ENCODE results near the gene DPYD.

Gene DPYD

GRCh38 chr1:97071173-97071572, 849.7 kb downstream of the DPYD start:
- no peak for DNase-seq

DNA sequence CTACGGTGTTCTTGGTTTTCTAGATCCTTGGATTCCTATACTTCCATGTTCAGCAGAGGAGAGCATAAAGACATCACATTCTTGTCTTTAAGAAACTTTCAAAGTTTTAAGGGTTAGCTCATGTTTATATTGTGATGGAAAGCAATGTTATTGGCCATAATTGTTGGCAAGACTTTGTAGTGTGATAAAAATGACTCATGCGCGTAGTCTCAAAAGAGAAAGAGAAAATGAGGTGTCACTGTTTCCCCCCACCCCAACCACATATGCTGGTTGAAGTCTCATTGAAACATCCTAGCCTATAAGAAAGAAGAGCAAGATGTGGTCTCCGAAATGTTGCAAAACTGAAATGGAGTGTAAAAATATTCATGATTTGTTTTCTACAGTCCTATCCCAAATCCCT, 850.5 kb downstream of the DPYD start:
- DNase-seq = no peak

- no peak for DNase-seq
Observed at GRCh38 chr1:97069312-97069711, 851.5 kb downstream of the DPYD start.

DNA sequence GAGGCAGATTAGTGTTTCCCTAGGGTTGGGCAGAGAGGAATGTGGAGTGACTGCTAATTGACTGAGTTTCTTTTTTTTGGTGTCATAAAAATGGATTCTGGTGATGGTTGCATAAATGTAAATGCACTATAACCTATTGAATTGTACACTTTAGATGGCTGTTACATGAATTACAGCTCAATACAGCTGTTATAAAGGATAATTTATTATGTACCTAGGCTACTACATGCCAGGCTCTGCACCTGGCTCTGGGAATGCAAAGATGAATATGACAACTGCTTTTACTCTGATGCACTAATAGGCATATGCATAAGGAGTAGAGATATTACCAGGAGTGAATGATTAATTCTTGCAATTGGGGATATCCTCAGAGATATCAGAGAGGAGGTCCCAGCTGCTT, 854.0 kb downstream of the DPYD start:
- DNase-seq = no peak

DNA sequence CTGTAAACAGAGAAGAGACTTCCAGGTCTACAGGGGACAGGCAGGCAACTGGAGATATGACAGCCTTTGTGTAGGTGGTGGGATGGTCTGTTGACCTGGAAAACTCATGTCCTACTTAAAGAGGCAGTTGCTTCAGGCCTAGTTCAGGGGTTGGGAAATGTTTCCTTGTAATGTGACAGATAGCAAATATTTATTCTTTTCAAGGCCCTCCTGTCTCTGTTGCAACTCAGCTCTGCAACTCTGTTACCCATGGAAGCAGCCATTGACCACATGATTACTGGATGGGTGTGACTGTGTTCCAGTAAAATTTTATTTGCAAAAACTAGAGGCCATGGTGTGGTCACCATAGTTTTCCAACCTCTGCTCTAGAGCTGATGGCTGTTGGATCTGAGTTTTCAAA, 857.3 kb downstream of the DPYD start:
- DNase-seq = no peak

DNA sequence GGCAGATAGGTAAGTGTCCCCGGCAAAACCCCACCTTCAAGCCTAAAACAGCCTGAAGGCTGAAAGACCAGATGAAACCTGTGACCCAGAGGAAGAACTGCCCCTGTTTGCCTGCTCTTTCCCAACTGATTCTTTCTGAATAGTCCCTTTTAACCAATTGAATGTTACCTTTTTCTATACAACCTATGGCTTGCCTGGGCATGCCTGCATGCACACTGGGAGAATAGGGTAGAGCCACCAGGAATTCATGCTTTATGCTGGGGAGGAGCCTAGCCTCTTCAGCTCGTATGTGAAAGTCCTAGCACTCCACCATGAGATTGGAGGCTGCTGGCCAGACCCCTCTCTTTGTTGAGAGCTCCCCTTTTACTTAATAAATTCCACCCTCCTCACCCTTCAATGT, 859.2 kb downstream of the DPYD start:
- DNase-seq = no peak

DNA sequence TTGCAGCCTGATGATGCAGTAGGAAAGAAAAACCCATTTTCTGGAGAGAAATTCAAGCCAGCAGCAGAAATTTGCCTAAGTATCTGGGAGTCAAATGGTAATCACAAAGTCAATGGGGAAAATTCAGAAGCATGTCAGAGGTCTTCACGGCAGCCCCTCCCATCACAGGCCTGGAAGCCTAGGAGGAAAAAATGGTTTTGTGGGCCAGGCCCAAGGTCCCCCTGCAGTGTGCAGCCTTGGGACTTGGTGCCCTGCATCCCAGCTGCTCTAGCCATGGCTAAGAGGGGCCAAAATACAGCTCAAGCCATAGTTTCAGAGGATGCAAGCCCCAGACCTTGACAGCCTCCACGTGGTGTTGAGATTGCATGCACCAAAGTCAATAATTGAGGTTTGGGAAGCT, 864.4 kb downstream of the DPYD start:
- DNase-seq = no peak

GRCh38 chr1:97053268-97053667, 867.6 kb downstream of the DPYD start:
- no peak for DNase-seq

- DNase-seq = no peak
Observed at GRCh38 chr1:97051823-97052222, 869.0 kb downstream of the DPYD start.

DNA sequence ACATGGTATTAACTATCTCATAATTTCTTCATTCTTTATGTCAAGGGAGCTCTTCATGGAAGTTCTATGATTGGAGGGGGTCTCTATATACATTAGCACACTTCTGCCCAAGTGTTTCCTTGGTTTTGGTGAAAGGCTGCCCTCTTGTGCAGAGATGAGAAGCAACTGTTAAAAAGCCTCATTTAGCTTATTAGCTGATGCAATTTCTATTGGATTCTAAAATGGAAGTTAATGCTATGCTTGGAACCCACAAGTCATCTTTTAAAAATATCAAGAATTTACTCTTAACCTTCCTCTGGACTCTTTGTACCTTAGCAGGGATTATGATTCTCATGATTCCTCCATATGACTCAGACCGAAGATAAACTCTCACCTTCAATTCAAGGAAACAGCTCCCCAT, 870.3 kb downstream of the DPYD start:
- DNase-seq = no peak

- no peak for DNase-seq
Observed at GRCh38 chr1:97047421-97047793, 873.4 kb downstream of the DPYD start.

DNA sequence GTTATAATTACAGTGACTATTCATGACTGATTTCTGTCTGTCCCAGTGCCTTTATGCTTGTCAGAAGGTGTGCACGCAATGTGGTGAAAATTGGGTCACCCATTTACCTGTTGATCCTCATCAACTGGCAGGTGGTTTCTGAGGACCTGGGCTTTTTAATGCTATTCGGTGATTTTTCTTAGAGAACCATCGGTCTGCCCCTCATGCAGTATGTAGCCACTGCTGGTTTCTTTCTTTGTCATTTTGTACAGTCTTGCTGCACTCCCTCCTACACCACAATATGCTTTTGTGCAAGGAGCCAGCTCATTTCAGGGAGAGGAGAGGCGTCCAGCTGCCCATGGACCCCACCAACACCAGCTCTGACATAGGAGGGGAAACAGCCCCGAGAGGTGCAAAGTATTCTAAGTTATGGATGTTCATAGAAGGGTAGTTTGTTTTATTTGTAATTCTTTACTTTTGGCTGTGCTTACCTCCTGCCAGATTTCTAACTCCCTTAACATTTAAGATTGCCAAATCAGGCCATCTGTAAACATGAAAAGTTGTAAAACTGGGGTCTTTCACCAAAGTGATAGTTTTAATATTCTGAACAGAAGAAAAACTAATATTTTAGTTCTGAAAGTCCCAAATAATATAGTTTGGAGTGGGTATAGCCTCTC, 873.9 kb downstream of the DPYD start:
- DNase-seq = no peak

DNA sequence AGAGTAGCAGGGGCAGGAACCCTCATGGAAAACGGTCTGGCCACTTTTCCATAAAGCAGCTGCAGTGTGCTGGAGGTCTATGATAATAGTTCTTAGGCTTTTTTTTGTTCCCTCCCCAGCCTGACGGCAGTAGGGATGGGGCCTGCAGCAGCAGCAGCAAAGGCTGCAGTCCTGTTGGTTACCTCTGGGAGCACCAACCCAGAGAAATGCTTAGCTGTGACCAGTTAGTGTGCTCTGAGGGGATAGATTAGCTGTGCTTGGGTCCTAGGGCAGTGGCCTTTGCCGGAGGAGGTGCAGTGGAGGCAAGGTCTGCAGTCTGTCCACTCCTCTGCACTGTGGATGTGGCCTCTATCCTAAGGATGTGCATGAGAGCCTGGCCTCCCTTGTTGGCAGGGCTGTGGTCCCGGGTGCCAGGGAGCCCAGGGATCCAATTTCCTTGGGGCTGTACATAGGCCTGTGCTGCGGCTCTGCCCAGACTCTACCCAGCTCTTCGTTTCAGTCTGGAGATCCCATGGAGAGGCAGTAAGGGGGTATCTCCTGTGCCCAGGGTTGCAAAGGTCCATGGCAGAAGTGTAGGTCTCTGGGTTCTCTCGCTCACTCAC, 876.6 kb downstream of the DPYD start:
- no peak for DNase-seq

- no peak for DNase-seq
Observed at GRCh38 chr1:97042551-97042950, 878.3 kb downstream of the DPYD start.

DNA sequence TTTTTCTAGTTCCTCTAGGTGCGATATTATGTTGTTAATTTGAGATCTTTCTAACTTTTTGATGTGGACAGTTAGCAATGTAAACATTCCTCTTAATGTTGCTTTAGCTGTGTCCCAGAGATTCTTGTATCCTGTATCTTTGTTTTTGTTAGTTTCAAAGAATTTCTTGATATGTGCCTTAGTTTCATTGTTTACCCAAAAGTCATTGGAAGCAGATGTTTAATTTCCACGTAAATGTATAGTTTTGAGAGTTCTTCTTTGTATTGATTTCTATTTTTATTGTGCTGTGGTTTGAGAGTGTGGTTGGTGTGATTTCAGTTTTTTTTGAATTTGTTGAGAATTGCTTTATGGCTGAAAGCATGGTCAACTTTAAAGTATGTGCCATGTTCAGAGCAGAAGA, 879.8 kb downstream of the DPYD start:
- no peak for DNase-seq

- DNase-seq = no peak
Observed at GRCh38 chr1:97038410-97038809, 882.4 kb downstream of the DPYD start.

DNA sequence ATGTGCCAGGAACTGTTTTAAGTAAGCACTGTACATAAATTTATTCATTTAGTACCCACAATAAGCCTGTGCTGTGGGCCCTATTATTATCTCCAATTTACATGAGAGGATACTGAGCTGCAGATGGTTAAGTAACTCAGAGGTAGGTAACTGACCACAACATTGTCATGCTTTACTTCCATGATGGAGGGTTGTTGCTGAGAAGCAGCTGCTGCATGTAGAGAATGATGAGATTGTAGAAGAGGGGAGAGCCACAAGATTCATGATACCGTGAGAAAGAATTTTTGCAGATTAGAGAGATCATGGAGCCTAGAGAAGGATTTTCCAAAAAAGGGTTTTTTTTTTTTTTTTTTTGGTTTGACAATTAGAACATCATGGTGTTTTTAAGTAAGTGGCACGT, 886.2 kb downstream of the DPYD start:
- DNase-seq = no peak

DNA sequence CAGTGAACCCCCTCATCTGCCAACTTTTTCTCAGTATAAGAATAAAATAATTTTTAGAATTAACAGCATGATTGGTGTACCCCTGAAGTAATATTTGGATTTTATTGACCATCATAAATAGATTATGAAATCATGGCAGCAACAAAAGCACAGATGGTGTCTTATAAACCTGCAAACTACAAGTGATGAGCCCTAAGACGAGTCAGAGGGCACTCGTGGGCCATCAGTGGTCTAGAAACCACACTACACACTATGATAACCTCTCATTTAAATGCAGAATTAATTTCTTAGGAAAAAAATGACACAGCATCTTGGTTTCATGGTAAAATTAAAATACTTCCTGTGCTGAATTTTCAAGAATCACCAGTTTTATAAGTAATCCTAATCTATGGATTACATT, 886.9 kb downstream of the DPYD start:
- no peak for DNase-seq
